GM21825 (cell line): ENCODE measurements around the gene DYNLT2B.
A peak's percentile ranks its signal among the peaks of the same experiment; 100 is the strongest.
"Not testable (repeated sequence)": the region's sequence is repeated elsewhere in the genome, so short reads cannot be mapped to it uniquely, and the experiment has no call there.

Experiments used
- ATAC-seq: cut with Tn5 transposase; IDR thresholded peaks from one replicate; pipeline ENCODE4 v1.9.1; 2021; ENCODE audit warnings: mild to moderate bottlenecking, moderate library complexity; ENCODE audit not compliant: unreplicated experiment

The DYNLT2B gene

GRCh38 chr3:196274585-196274984, 43.5 kb downstream of the DYNLT2B start:
- ATAC-seq = peak; percentile 86

GRCh38 chr3:196273655-196274054, 44.4 kb downstream of the DYNLT2B start:
- ATAC-seq = no peak

- ATAC-seq = no peak
Measured at GRCh38 chr3:196272826-196273225, 45.2 kb downstream of the DYNLT2B start.

- no peak for ATAC-seq
Measured at GRCh38 chr3:196270499-196270898, 47.5 kb downstream of the DYNLT2B start.

GRCh38 chr3:196268284-196269163, 49.5 kb downstream of the DYNLT2B start:
- no peak for ATAC-seq

- ATAC-seq = no peak
Measured at GRCh38 chr3:196263819-196264218, 54.2 kb downstream of the DYNLT2B start.

- no peak for ATAC-seq
Measured at GRCh38 chr3:196260784-196261183, 57.3 kb downstream of the DYNLT2B start.

GRCh38 chr3:196255776-196256175, 62.3 kb downstream of the DYNLT2B start:
- ATAC-seq = no peak

- no peak for ATAC-seq
Measured at GRCh38 chr3:196254376-196255283, 63.4 kb downstream of the DYNLT2B start.

GRCh38 chr3:196251918-196252317, 66.1 kb downstream of the DYNLT2B start:
- ATAC-seq = no peak

GRCh38 chr3:196246612-196247308, 71.3 kb downstream of the DYNLT2B start:
- no peak for ATAC-seq

GRCh38 chr3:196244166-196244565, 73.9 kb downstream of the DYNLT2B start:
- ATAC-seq = not testable (repeated sequence)

GRCh38 chr3:196241704-196242103, 76.3 kb downstream of the DYNLT2B start:
- ATAC-seq = no peak
